ENCODE results near the gene ZRANB1.
A peak's percentile ranks its signal among the peaks of the same experiment; 100 is the strongest.

The ZRANB1 gene

DNA sequence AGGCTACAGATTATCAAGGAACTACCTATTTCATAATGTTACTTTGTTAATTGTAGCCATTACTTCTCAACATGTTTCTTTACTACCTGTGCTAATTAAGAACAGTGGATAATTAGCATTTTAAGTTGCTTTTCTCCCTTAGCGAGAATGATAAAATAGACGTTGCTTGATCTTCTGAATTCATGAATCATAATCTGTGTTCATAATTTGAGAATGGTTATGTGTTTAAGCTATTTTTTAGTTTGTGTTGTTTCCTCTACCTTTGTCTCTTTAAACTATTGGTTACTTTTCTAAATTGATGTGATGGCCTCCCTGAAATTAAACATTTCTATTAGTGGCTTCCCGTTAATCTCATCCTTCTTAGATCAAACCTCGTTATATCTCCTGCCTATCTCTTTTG lies at the start of gene ZRANB1:
Gene ZRANB1, plus strand, starts transcription at position 301 of the 400 bp plus-strand sequence. CDS start 371 bp downstream, outside the sequence.
- Histone ChIP-seq H3K4me3 (peak within 1 kb of the TSS; percentile 27), H3K27ac (no peak within 1 kb of the TSS)
- TF ChIP-seq, protein P1, sequence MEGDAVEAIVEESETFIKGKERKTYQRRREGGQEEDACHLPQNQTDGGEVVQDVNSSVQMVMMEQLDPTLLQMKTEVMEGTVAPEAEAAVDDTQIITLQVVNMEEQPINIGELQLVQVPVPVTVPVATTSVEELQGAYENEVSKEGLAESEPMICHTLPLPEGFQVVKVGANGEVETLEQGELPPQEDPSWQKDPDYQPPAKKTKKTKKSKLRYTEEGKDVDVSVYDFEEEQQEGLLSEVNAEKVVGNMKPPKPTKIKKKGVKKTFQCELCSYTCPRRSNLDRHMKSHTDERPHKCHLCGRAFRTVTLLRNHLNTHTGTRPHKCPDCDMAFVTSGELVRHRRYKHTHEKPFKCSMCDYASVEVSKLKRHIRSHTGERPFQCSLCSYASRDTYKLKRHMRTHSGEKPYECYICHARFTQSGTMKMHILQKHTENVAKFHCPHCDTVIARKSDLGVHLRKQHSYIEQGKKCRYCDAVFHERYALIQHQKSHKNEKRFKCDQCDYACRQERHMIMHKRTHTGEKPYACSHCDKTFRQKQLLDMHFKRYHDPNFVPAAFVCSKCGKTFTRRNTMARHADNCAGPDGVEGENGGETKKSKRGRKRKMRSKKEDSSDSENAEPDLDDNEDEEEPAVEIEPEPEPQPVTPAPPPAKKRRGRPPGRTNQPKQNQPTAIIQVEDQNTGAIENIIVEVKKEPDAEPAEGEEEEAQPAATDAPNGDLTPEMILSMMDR (IDR thresholded peaks at IDR 0.05) = no peak
- no peak for DNase-seq (ENCODE audit: low spot score)

GRCh38 chr10:124892905-124893304 lies 49.0 kb upstream of the ZRANB1 start:
- H3K4me3 ChIP-seq = no peak overlapping the region
- TF ChIP-seq, protein P1 (IDR thresholded peaks at IDR 0.05) = no peak
- no peak for DNase-seq (ENCODE audit: low spot score)
- H3K27ac ChIP-seq = no peak overlapping the region

DNA sequence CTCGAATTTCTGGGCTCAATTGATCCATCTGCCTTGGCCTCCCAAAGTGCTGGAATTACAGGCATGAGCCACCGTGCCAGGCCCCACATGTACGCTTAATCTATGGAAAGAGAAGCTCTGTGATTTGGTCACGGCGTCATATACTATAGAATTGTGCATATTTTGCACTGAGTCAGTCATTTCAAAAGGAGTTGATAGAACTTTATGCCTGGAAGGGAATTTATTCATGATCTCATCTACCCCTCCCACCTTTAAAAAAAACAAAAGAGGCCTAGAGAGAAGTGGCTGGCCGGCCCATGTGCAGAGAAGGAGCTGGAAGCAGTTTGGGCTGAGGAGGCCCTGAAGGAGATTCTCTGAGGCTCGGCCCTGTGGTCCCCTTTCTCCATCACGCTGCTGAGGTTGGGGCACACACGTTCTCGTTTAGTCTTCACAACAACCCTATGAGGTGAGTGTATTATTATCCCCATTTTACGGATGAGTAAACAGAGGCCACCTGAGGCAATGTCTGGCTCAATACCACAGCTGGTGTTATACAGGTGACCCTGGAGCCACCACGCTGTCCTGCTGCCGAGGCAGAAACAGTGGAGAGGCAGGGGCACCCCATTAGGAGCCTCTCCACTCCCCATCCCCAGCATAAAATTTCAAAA lies 47.2 kb upstream of the ZRANB1 start:
- Histone ChIP-seq H3K4me3 (no peak overlapping the region), H3K27ac (no peak overlapping the region)
- DNase-seq (ENCODE audit: low spot score) = no peak
- TF ChIP-seq, protein P1 (IDR thresholded peaks at IDR 0.05) = no peak

DNA sequence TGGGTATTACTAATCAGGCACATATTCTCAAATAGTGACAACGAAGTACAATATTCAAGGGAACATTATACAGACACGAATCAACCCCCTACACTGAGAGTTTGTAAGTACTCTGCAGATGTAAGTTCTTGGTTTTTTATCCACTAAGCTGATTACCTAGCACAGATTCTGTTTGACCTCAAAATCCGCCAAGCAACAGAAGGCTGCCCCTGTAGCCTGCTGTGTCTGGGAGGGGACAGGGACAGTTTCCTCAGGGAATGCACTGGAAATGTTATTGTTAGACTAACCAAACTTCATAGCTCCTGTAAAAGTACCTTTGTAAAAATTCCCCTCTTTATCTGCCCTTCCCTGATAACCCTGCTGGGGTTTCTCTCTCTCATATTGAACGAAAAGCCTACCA lies 45.2 kb upstream of the ZRANB1 start:
- no peak overlapping the region for H3K4me3 ChIP-seq
- TF ChIP-seq, protein P1 (IDR thresholded peaks at IDR 0.05) = no peak
- H3K27ac ChIP-seq = no peak overlapping the region
- DNase-seq (ENCODE audit: low spot score) = no peak

- TF ChIP-seq, protein P1 (IDR thresholded peaks at IDR 0.05) = no peak
- no peak overlapping the region for H3K4me3 ChIP-seq
- DNase-seq (ENCODE audit: low spot score) = no peak
- no peak overlapping the region for H3K27ac ChIP-seq
These were observed 43.5 kb upstream of the ZRANB1 start for GRCh38 chr10:124898471-124898870.

DNA sequence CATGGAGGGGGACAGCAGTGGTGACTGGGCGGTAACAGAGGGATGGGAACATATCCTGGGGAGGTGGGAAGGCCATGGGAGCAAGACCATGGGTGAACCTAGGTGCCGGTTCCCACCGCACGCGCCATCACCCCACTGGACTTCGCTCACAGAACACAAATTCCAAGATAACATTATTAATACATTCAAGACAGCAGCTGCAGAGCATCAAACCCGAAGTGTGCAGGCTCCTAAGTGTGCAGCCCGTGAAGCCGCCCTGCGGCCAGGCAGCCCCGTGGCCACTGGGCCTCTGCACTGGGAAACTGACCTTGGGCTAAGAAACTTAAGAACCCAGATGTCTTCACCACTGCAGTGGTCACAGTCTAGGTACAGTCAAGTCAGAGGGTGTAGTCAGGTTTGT lies 42.8 kb upstream of the ZRANB1 start:
- TF ChIP-seq, protein P1 (IDR thresholded peaks at IDR 0.05) = no peak
- H3K27ac ChIP-seq = no peak overlapping the region
- H3K4me3 ChIP-seq = no peak overlapping the region
- no peak for DNase-seq (ENCODE audit: low spot score)

- Histone ChIP-seq H3K27ac (no peak overlapping the region), H3K4me3 (no peak overlapping the region)
- no peak for DNase-seq (ENCODE audit: low spot score)
- TF ChIP-seq, protein P1 (IDR thresholded peaks at IDR 0.05) = no peak
These were observed 39.5 kb upstream of the ZRANB1 start for GRCh38 chr10:124902462-124902861.

All from coronary artery (tissue), 2 donors.